Measurements from ENCODE around the gene STAC.
"Not testable (repeated sequence)": the region's sequence is repeated elsewhere in the genome, so short reads cannot be mapped to it uniquely, and the experiment has no call there.

Gene STAC

GRCh38 chr3:36446276-36446675 lies 66.0 kb downstream of the STAC start:
- no peak overlapping the region for H3K4me3 ChIP-seq (ENCODE audit: low read depth, low read length)
- TF ChIP-seq, protein P1, sequence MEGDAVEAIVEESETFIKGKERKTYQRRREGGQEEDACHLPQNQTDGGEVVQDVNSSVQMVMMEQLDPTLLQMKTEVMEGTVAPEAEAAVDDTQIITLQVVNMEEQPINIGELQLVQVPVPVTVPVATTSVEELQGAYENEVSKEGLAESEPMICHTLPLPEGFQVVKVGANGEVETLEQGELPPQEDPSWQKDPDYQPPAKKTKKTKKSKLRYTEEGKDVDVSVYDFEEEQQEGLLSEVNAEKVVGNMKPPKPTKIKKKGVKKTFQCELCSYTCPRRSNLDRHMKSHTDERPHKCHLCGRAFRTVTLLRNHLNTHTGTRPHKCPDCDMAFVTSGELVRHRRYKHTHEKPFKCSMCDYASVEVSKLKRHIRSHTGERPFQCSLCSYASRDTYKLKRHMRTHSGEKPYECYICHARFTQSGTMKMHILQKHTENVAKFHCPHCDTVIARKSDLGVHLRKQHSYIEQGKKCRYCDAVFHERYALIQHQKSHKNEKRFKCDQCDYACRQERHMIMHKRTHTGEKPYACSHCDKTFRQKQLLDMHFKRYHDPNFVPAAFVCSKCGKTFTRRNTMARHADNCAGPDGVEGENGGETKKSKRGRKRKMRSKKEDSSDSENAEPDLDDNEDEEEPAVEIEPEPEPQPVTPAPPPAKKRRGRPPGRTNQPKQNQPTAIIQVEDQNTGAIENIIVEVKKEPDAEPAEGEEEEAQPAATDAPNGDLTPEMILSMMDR (IDR thresholded peaks at IDR 0.05; ENCODE audit: control insufficient read depth, extremely low read depth, insufficient read depth): no peak
- DNase-seq (ENCODE audit: low read depth): no peak

DNA sequence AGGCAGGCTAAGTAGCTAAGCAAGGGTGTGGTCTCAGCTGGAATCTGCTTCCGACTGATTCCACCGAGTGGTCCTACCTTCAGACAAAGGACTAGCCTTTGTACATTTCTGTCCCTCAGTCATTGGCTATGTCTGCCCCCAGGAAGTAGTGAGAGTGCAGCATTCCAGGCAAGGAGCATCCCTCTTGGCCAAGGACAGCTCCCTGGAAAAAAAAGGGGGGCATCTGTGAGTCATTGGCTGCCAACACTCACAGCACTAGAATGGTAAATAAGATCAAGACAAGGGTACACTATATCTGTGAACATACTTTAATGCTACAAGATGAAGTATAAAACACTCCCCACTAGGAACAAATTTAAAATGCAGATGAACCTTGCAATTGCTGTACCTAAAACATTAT lies 66.8 kb downstream of the STAC start:
- TF ChIP-seq, protein P1 (IDR thresholded peaks at IDR 0.05; ENCODE audit: control insufficient read depth, extremely low read depth, insufficient read depth): no peak
- H3K4me3 ChIP-seq (ENCODE audit: low read depth, low read length): no peak overlapping the region
- DNase-seq (ENCODE audit: low read depth): no peak

DNA sequence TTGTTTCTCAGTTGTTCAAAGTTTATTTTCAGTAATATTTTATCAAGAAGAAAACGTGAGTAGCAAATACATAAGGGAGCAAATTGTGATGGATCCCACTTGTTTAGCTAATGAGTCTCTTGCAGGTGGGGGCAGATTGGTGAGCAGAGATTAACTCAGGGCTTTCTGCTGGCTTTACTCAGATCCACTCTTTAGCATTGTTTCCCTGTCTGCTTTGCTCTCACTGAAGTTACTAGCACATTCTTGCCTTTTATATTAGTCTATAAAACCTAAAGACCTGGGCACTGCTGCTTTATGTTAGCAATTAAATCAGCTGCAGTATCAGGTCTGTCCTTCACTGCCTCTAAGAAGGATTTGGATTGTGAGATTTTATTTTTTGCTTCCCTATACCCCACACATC lies 71.5 kb downstream of the STAC start:
- TF ChIP-seq, protein P1 (IDR thresholded peaks at IDR 0.05; ENCODE audit: control insufficient read depth, extremely low read depth, insufficient read depth): no peak
- no peak overlapping the region for H3K4me3 ChIP-seq (ENCODE audit: low read depth, low read length)
- peak; percentile 64 for DNase-seq (ENCODE audit: low read depth)

DNA sequence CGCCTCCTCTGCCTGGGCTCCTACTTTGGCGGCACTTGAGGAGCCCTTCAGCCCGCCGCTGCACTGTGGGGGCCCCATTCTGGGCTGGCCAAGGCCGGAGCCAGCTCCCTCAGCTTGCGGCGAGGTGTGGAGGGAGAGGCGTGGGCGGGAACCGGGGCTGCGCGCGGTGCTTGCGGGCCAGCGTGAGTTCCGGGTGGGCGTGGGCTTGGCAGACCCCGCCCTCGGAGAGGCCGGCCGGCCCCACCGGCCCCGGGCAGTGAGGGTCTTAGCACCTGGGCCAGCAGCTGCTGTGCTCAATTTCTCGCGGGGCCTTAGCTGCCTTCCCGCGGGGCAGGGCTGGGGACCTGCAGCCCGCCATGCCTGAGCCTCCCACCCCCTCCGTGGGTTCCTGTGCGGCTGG lies 72.9 kb downstream of the STAC start:
- DNase-seq (ENCODE audit: low read depth); H3K4me3 ChIP-seq (ENCODE audit: low read depth, low read length): not testable (repeated sequence)

GRCh38 chr3:36453896-36454295 lies 73.6 kb downstream of the STAC start:
- H3K4me3 ChIP-seq (ENCODE audit: low read depth, low read length); DNase-seq (ENCODE audit: low read depth): not testable (repeated sequence)

GRCh38 chr3:36455406-36455805 lies 75.1 kb downstream of the STAC start:
- DNase-seq (ENCODE audit: low read depth): no peak
- TF ChIP-seq, protein P1 (IDR thresholded peaks at IDR 0.05; ENCODE audit: control insufficient read depth, extremely low read depth, insufficient read depth): no peak
- H3K4me3 ChIP-seq (ENCODE audit: low read depth, low read length): no peak overlapping the region

DNA sequence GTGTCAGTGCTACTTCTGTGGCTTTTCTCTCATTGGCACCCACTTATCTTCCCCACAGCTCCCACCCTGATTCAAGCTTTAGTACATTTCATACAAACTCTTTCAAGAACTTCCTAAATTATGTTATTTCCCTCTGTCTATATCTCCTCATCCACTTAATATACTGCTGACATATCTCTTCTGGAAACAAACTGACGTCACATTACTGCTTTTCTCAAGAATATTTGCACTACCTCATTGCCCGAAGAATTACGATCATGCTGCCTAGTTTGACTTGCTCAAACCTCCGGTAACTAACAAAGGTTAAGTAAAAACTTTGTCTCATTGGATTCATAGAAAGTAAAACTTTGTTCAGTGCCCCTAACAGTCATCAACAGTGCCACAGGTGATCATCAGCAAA lies 76.5 kb downstream of the STAC start:
- TF ChIP-seq, protein P1 (IDR thresholded peaks at IDR 0.05; ENCODE audit: control insufficient read depth, extremely low read depth, insufficient read depth): no peak
- H3K4me3 ChIP-seq (ENCODE audit: low read depth, low read length): no peak overlapping the region
- no peak for DNase-seq (ENCODE audit: low read depth)

- H3K4me3 ChIP-seq (ENCODE audit: low read depth, low read length): no peak overlapping the region
- DNase-seq (ENCODE audit: low read depth): no peak
- TF ChIP-seq, protein P1 (IDR thresholded peaks at IDR 0.05; ENCODE audit: control insufficient read depth, extremely low read depth, insufficient read depth): no peak
Observed at GRCh38 chr3:36457667-36458066, 77.4 kb downstream of the STAC start.

Measured in LNCaP clone FGC (cell line).